A549 treated with dexamethasone at 1 μM for 4 hours (cell line): ENCODE measurements around the gene MFN2. TPM values are rescaled to one million over a fixed set of nuclear protein-coding genes. Genes with fewer than 3 reads are reported as not detected.

ENCODE experiments used
- total RNA-seq: library from RNA; stranded (reverse); fragments of 200-300 nt; extraction: Qiagen RNA extraction; gene quantifications from 5 replicates; pipeline ENCODE4 v1.2.3, GENCODE V29; 2022

The MFN2 gene
- 30.8 to 36.9 TPM (median 34.3 TPM) in 5 replicates for total RNA-seq

DNA sequence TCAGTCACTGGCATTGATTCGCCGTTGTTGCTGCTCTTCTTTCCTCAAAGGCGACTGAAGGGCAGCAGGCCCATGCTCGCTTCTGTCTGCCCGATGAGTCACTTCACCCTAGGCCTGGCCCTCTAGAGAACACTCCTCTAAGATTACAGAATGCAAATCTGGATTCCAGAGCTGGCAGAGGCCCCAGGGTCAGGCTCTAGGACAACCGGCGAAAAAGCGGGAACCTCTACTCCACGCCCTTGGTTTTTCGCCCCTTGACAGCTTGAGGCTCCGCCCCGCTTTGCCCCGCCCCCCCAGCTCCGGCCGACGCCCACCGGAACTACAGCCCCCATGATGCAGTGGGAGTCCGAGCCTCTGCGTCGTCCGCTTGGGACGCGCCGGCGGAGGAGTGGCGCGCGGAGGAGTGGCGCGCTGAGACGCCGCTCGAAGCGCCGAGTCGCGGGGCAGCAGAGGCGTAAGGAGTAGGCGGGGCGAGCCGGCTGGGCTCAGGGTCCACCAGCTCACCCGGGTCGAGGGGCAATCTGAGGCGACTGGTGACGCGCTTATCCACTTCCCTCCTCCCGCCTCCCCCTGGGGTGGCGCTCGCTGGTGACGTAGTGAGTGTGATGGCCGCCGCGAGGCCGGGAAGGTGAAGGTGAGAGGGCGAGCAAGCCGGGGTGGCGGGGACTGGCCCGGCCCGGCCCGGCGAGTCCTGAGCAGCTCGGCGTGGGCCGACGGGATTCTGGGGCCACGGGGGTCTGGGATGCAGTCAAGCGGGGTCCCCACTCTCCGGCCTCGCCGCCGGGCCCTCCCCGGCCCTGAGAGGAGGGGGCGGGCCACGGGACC is at the start of gene MFN2:
MFN2 (plus strand) TSS at position 594 of the 825 bp plus-strand sequence. CDS start 8,725 bp downstream, outside the sequence.

DNA sequence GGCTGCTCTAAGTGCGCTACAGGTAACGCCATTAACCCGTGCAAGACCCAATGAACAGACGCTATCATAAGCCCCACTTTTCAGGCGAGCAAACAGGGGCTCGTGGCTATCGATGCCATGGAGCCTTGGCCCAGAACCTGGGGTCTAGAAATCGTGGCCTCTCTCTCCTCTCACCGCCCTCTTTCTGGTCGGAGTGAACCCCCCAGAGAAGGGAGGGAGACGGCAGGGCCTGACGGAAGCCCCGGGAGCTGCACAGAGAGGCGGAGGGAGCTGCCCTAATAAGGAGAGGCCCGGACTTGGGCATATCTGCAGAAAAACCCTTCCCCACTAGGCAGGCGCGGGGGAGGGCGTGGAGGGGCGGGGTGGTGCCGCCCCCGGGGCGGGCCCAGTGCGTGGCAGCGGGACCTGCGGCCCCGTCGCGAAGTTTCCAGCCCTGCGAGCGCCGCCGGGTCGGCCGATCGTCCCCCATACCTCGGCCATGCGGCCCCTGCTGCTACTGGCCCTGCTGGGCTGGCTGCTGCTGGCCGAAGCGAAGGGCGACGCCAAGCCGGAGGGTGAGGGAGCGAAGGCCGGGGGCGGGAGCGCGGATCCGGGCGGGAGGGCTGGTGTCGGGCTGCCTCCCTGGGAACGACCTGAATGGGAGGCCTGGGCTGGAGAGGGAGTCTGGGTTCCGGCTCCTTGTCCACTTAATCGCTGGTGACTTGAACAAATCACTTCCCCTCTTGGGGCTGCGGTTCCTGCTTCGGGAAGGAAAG is 45.8 kb upstream of the MFN2 start, which contains the start of gene PLOD1:
PLOD1 (plus strand) TSS at position 416 of the 755 bp plus-strand sequence; CDS start at position 479, 63 bp downstream.

Other genes starting within 250 kb of the MFN2 start
- gene AGTRAP, start 244.3 kb upstream of the MFN2 start, total RNA-seq: 75.6 to 98.4 TPM (median 93.6 TPM) in 5 replicates
- gene C1orf167, start 218.3 kb upstream of the MFN2 start, total RNA-seq: not detected in 5 replicates
- gene MTHFR, start 174.5 kb upstream of the MFN2 start, total RNA-seq: 3.9 to 5.6 TPM (median 4.6 TPM) in 5 replicates
- gene CLCN6, start 174.3 kb upstream of the MFN2 start, total RNA-seq: 3.7 to 6.4 TPM (median 5.5 TPM) in 5 replicates
- gene NPPA, start 132.7 kb upstream of the MFN2 start, total RNA-seq: not detected in 5 replicates
- gene NPPB, start 121.5 kb upstream of the MFN2 start, total RNA-seq: not detected in 5 replicates
- gene KIAA2013, start 54.0 kb upstream of the MFN2 start, total RNA-seq: 28.8 to 46.5 TPM (median 43.8 TPM) in 5 replicates
- 71.4 to 96.5 TPM (median 85.1 TPM) in 5 replicates for gene PLOD1, start 45.7 kb upstream of the MFN2 start, total RNA-seq
- 10.9 to 14.3 TPM (median 13.5 TPM) in 5 replicates for gene MIIP, start 39.1 kb downstream of the MFN2 start, total RNA-seq
- 0.08 to 0.13 TPM (median 0.12 TPM) in 5 replicates for gene TNFRSF8, start 82.9 kb downstream of the MFN2 start, total RNA-seq
- gene TNFRSF1B, start 186.5 kb downstream of the MFN2 start, total RNA-seq: 0.52 to 0.77 TPM (median 0.64 TPM) in 5 replicates
- 6.0 to 8.6 TPM (median 7.4 TPM) in 5 replicates for gene VPS13D, start 249.6 kb downstream of the MFN2 start, total RNA-seq